BE2C (cell line): ENCODE results near the gene RIMBP2.

Experiments used
- DNase-seq: peaks from one replicate; pipeline ENCODE4 v3.0.0-alpha.2; 2020
- H3K27me3 ChIP-seq: fragments of 250-450 bp; sonication (Bioruptor Pico); 2 replicates; pipeline ENCODE4 v1.5.1; 2020; ENCODE audit warnings: mild to moderate bottlenecking
- H3K36me3 ChIP-seq: fragments of 250-450 bp; sonication (Bioruptor Pico); 2 replicates; pipeline ENCODE4 v1.5.1; 2020; ENCODE audit warnings: mild to moderate bottlenecking
- H3K4me1 ChIP-seq: fragments of 250-450 bp; sonication (Bioruptor Pico); 2 replicates; pipeline ENCODE4 v1.5.1; 2020
- H3K4me3 ChIP-seq: 2 replicates; pipeline ENCODE4 v1.5.1; 2011; ENCODE audit warnings: low read depth, low read length
- H3K9me3 ChIP-seq: fragments of 250-450 bp; sonication (Bioruptor Pico); 2 replicates; pipeline ENCODE4 v1.5.1; 2020
- CTCF ChIP-seq: IDR thresholded peaks from 2 replicates; pipeline ENCODE4 v1.5.1; 2012; ENCODE audit warnings: mild to moderate bottlenecking, low read depth, low read length

The RIMBP2 gene

GRCh38 chr12:130556486-130557055 is 159.5 kb downstream of the RIMBP2 start:
- no peak for TF ChIP-seq CTCF
- no peak for DNase-seq
- H3K36me3 ChIP-seq: no peaks in the 10 kb centered on the region; the same call in 1 of the 2 replicates
- H3K4me3 ChIP-seq: peak overlapping the region; percentile 36
- peaks cover 44% of the 10 kb centered on the region for H3K4me1 ChIP-seq
- no peaks in the 10 kb centered on the region; the same call in 1 of the 2 replicates for H3K9me3 ChIP-seq
- H3K27me3 ChIP-seq: no peaks in the 10 kb centered on the region

- peak; percentile 95 for DNase-seq
- TF ChIP-seq CTCF: peak; percentile 6; the same call in 1 of the 2 replicates
- peaks cover 1% of the 10 kb centered on the region; the same call in 1 of the 2 replicates for H3K9me3 ChIP-seq
These were observed 160.2 kb downstream of the RIMBP2 start for GRCh38 chr12:130555628-130556485.

GRCh38 chr12:130555221-130555620 is 160.9 kb downstream of the RIMBP2 start:
- no peak for TF ChIP-seq CTCF
- no peak for DNase-seq
- peak overlapping the region; percentile 36 for H3K4me3 ChIP-seq

More at GRCh38 chr12:130555628-130556485, 160.2 kb downstream of the RIMBP2 start:
- Histone ChIP-seq H3K36me3 (peaks cover 3% of the 10 kb centered on the region), H3K27me3 (no peaks in the 10 kb centered on the region), H3K4me3 (peak overlapping the region; percentile 36), H3K4me1 (peaks cover 44% of the 10 kb centered on the region)

GRCh38 chr12:130552483-130552996 is 163.6 kb downstream of the RIMBP2 start:
- Histone ChIP-seq H3K27me3 (no peaks in the 10 kb centered on the region), H3K9me3 (peaks cover 3% of the 10 kb centered on the region), H3K36me3 (peaks cover 17% of the 10 kb centered on the region), H3K4me1 (peaks cover 43% of the 10 kb centered on the region), H3K4me3 (no peak overlapping the region)
- DNase-seq: no peak
- TF ChIP-seq CTCF: no peak

More at GRCh38 chr12:130555221-130555620, 160.9 kb downstream of the RIMBP2 start:
- Histone ChIP-seq H3K27me3 (no peaks in the 10 kb centered on the region), H3K36me3 (peaks cover 10% of the 10 kb centered on the region), H3K9me3 (peaks cover 3% of the 10 kb centered on the region; the same call in 1 of the 2 replicates), H3K4me1 (peaks cover 44% of the 10 kb centered on the region)

GRCh38 chr12:130549361-130549760 is 166.7 kb downstream of the RIMBP2 start:
- no peaks in the 10 kb centered on the region for H3K27me3 ChIP-seq
- H3K4me1 ChIP-seq: peaks cover 31% of the 10 kb centered on the region
- no peak for TF ChIP-seq CTCF
- H3K36me3 ChIP-seq: peaks cover 17% of the 10 kb centered on the region
- H3K4me3 ChIP-seq: no peak overlapping the region
- peaks cover 3% of the 10 kb centered on the region for H3K9me3 ChIP-seq
- no peak for DNase-seq
